HG02571 (cell line): ENCODE measurements around the gene COL13A1.

Experiments used
- ATAC-seq: cut with Tn5 transposase; IDR thresholded peaks from one replicate; pipeline ENCODE4 v1.9.1; 2021; ENCODE audit warnings: mild to moderate bottlenecking, moderate library complexity; ENCODE audit not compliant: unreplicated experiment

COL13A1 gene

DNA sequence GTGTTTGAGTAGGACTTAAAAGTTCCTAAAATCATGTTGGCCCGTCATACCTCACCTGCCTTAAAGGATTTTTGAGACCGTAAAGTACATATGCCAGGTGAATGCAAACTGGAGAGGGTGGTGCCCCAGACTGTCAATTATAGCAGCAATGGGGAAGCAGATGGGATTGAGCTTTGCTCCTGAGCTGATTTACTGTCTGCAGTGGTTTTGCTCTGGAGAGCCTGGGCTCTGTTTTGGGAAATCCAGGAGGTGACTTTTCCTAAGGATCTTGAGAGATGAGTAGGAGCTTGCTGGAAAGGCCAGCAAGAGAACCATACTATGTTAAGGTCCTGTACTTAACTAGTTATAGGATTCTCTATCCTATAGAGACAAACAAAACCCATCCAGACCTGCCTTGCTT lies 43.0 kb downstream of the COL13A1 start:
- ATAC-seq: no peak

- ATAC-seq: no peak
Measured at GRCh38 chr10:69845574-69846292, 44.0 kb downstream of the COL13A1 start.

- ATAC-seq: no peak
Measured at GRCh38 chr10:69846293-69846921, 44.7 kb downstream of the COL13A1 start.

DNA sequence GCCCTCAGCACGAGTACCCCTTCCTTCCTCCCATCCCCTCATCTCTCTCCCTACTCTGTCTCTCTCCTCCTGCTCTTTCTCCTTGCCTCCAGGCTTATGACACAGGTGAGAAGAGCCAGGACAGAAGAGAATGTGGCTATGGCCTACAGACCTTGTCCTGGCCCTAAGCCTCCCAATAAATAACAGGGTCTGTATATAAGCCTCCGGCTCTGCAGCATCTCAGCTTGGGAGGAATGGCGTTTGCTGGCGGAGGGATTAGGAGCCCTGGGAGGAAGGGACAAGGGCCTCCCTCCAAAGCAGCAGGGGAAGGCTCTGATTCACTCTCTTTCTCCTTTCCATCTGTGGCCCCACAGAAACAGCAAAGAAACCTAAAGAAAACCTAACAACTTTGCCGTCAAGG lies 45.8 kb downstream of the COL13A1 start:
- no peak for ATAC-seq

DNA sequence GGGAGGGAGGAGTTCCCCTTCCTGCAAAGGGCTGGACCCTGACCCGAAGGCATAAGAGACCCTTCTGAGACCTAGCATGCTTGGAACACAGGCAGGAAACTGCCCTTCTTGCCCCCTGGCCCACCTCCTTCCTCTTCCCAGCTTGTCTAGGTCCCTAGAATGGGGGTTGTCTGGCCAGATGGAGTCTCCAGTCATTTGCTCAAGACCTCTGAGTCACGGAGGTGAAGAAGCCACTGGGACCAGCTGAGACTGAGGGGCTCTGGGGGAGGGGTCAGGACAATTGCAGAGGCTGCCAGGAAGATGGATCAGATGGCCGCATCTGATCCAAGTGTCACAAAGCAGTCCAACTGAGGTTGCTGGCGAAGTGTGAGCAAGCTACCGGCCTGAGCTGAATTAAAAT lies 46.2 kb downstream of the COL13A1 start:
- ATAC-seq: no peak

DNA sequence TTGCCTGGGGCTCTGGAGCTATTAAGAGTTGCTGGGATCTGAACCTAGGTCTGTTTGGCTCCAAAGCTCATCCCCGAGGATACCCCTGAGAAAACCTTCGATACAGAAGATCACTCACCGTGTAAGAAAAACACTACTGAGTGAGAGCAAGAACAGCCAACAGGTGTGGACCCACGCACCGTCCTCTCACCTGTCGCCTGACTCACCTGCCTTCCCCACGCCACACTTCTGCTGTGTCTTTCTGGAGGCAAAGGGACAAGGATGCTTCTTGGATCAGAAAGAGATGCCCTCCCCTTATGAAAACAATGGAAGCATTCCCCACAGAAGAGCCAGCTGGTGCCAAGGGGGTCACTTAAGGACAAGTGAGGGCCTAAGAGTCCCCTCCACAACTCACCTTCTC lies 46.7 kb downstream of the COL13A1 start:
- ATAC-seq: no peak

- no peak for ATAC-seq
Measured at GRCh38 chr10:69849825-69850224, 48.1 kb downstream of the COL13A1 start.

GRCh38 chr10:69850440-69850839 lies 48.7 kb downstream of the COL13A1 start:
- ATAC-seq: no peak

DNA sequence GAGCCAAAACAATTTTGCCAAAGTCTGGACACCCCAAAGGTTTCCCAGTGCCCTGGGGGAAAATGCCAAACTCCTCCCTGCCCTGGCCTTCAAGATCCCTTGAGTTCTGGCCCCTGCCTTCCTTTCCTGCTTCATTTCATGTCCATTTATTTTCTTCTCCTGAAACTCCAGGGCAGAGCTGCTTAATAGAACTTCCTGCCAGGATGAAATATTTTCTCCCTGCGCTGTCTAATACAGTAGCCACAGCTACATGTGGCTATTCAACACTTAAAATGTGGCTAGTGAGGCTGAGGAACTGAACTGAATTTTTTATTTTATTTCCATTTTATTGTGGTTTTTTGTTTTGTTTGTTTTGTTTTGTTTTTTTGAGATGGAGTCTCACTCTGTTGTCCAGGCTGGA lies 49.6 kb downstream of the COL13A1 start:
- no peak for ATAC-seq

DNA sequence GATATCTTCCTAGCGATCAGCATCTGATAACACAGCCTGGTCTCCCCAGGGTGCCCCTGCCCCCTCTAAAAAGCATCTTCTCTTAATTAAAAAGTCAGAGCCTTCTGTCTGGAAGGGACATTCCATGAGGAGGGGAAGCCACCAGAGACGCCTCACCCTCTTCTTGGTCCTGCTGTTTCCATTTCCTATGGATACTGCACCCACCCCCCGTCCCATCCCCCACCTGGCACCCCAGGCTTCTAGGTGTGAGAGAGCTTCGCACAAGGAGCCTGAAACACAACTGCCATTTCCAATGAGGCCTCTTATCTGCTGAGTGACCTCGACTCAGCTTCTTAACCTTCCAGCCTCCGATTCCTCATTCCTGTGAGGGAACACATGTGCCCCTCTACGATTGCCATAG lies 51.4 kb downstream of the COL13A1 start:
- ATAC-seq: no peak

GRCh38 chr10:69854511-69855345 lies 53.0 kb downstream of the COL13A1 start:
- no peak for ATAC-seq

DNA sequence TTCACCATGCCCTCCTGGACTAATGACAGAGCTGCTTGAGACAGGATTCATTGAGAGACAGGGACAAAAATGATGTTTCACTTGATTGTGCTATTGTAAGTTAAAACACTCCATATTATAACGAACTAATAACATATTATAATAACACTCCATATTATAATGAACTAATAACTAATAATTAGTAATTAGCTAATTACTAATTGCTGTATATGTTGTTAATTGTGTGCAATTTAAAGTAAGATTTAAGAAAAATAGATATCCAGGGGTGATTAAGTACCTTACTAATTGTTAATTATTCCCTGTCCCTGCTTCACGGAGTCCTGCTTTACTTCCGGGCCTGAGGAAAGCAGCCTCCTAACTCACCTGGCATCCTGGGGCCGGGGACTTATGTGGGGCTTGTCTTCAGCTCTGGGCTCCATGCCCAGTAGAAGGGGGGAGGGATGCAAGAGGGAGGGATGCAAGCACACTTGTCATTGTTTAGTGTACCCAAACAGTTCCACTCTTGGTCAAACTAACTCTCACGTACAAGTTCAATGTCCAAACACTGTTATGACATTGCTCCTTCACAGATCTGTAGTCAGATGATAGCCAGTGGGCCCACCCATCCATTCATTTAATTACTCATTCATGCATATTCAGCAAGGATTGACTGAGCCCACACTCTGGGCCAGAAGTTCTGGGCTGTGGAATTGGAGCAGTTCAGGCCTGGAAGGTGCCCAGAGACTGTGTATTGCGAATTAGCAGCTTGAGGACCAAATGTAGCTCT lies 53.8 kb downstream of the COL13A1 start:
- no peak for ATAC-seq

- no peak for ATAC-seq
Measured at GRCh38 chr10:69856601-69857166, 55.0 kb downstream of the COL13A1 start.

- no peak for ATAC-seq
Measured at GRCh38 chr10:69858201-69858600, 56.5 kb downstream of the COL13A1 start.

DNA sequence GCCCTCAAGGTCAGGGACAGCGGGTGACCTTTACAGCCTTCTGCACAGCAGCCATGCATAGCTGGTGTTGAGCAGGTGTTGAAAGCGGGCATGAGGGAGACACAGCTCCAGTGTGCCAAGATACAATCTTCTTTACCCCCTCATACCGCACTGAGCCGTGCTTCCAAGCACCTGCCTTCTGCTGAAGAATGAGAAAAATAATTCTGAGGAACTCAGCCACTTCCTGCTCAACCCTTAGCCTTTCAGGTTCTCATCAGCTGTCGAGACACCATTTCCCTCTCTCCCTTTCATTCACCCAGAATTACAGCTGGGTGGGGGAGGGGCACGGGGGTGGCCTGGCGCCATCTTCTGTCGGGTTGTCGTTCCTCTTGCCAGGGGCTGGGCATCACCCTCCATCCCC lies 58.6 kb downstream of the COL13A1 start:
- ATAC-seq: no peak

DNA sequence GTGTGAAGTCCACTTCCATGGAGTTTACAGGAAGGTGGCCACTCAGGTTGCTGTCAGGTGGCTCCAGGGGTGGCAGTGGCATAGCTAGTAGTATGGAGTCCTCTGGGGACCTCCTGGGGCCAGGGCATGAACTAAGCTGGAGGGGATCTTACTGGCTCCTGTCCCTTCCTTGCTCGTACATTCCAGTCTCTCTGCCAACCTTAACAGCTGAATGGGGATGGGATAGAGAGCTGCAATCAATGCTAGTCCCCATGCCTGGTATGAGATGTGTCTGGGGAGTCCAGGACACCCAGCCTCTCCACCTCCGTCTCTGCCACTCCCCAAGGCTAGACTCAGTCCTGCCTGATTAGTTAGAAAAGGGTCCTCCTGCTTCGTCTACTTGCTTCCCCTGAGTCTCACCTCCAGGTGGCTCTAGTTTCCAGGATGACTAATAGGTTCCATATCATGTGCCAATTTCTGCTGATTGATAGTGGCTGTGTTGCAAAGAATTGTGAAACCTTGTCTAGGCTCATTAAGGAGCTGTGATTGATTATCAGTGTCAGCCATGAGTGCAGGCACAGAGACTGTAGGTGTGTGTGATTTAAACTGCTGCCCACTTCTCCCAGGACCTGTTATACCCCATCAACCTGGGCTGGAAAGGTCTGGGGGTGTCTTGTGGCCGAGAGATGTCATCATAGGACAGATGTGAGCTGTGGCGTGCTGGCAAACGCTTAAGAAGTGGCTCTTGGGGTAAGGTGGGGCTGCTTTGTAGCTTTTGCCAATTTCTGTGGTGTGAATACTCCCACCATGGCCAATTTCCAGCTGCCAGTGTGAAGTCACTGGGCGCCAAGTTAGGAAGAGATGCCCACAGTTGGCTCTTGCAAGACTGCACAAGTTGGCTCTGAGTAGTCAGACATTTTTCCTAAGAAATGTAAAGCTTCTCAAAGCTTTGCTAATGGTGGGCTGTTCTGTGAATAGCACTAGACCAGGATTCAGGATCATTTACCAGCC lies 59.8 kb downstream of the COL13A1 start:
- ATAC-seq: no peak

DNA sequence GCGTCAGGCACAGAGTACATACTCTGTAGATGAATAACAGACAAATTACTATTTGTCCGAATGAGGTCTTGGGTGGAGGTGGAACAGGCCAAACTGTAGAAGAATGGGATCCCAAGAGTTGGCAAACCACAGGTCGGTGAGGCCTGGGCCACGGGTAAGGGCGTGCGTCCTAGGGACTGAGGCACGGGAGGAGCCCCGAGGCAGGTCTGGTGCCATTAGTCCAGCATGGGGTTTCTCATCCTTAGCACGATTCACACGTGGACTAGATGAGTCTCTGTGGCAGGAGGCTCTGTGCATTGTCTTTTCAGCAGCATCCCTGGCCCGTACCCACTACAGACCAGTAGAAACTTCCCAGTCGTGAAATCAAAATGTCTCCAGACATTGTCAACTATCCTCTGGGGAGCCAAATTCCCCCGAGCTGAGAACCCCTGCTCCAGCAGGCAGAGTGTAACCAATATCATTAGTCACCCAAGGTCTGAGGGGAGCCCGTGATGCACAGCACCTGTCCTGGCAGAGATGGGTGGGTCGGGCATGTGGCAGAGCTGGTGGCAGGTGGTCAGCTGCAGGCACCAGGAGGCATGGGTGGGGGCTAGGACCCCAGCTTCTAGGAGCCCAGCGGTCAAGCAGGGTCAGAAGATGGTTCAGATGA lies 61.3 kb downstream of the COL13A1 start:
- no peak for ATAC-seq

DNA sequence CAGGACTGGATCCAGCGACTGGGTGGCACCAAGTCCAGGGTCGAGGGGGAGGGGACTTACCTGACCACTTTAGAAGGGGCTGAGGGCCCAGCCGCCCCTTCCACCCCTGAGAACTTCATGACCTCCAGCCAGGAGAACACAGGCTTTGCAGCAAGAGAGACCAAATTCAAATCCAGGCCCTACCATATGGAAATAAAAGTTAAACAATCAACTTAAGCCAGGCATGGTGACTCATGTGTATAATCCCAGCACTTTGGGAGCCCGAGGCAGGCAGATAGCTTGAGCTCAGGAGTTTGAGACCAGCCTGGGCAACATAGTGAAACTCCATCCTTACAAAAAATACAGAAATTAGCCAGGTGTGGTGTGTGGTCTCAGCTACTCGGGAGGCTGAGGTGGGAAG lies 61.9 kb downstream of the COL13A1 start:
- no peak for ATAC-seq

- ATAC-seq: no peak
Measured at GRCh38 chr10:69864321-69864720, 62.6 kb downstream of the COL13A1 start.
